SK-N-SH (cell line): Measurements from ENCODE around the gene PPP1R1A. TPM values are rescaled to one million over a fixed set of nuclear protein-coding genes. Genes with fewer than 3 reads are reported as not detected.

Experiments used
- CTCF ChIA-PET: fragments of 300-600, 350-600 bp; formaldehyde crosslinking; extraction: SDS; loops from one replicate; lab custom pipeline; 2021; lab: Yijun Ruan, JAX
- POLR2A ChIA-PET: fragments of 350-600 bp; sonication (Branson Sonifier 250); formaldehyde crosslinking; extraction: SDS; loops from one replicate; lab custom pipeline; 2020; ENCODE audit warnings: antibody characterized with exemption, inconsistent platforms; lab: Yijun Ruan, JAX
- DNase-seq: peaks from one replicate; pipeline ENCODE4 v3.0.0; 2012
- H2AFZ ChIP-seq: fragments of 200-600 bp; sonication (generic); 2 replicates; pipeline ENCODE4 v1.8.1; 2016; ENCODE audit warnings: antibody characterized with exemption, mild to moderate bottlenecking, low read depth
- H3F3A ChIP-seq: fragments of 200-600 bp; sonication (generic); replicated peaks from 2 replicates; pipeline ENCODE3; 2016; ENCODE audit warnings: antibody characterized with exemption, mild to moderate bottlenecking; ENCODE audit not compliant: insufficient read depth
- H3K27ac ChIP-seq, 2 experiments: fragments of 200-500 bp in 1 of 2; fragments of 200-600 bp in 1 of 2; sonication (Bioruptor generic) in 1 of 2; sonication (generic), shearing (Covaris generic) in 1 of 2; 2 replicates each; pipeline versions ENCODE4 v1.5.1 to v1.6.1; 2014 to 2016; ENCODE audit warnings: low read depth in 2 of 2, inconsistent platforms in 1 of 2, low read length in 1 of 2, mild to moderate bottlenecking in 1 of 2, mixed read lengths in 1 of 2
- H3K27me3 ChIP-seq: fragments of 200-600 bp; sonication (generic), shearing (Covaris generic); 2 replicates; pipeline ENCODE4 v1.6.1; 2016; ENCODE audit warnings: mixed run types; ENCODE audit not compliant: insufficient read depth
- H3K36me3 ChIP-seq, 2 experiments: fragments of 200-500 bp in 1 of 2; fragments of 200-600 bp in 1 of 2; sonication (Bioruptor generic) in 1 of 2; sonication (generic) in 1 of 2; replicated peaks in 1 of 2; 2 replicates each; pipeline versions ENCODE3 to v1.5.1; 2014 to 2016; ENCODE audit warnings: low read length in 1 of 2, mild to moderate bottlenecking in 1 of 2; ENCODE audit not compliant: insufficient read depth in 2 of 2, control insufficient read depth in 1 of 2
- H3K4me1 ChIP-seq, 2 experiments: fragments of 200-500 bp in 1 of 2; fragments of 200-600 bp in 1 of 2; sonication (Bioruptor generic) in 1 of 2; sonication (generic), shearing (Covaris generic) in 1 of 2; 2 replicates each; pipeline versions ENCODE4 v1.5.1 to v1.6.1; 2014 to 2016; ENCODE audit warnings: low read depth in 1 of 2, low read length in 1 of 2, mixed run types in 1 of 2; ENCODE audit not compliant: insufficient read depth in 2 of 2, control insufficient read depth in 1 of 2
- H3K4me2 ChIP-seq: fragments of 200-600 bp; sonication (generic), shearing (Covaris generic); 2 replicates; pipeline ENCODE4 v1.6.1; 2017; ENCODE audit warnings: mixed run types
- H3K4me3 ChIP-seq, 2 experiments: fragments of 200-500 bp in 1 of 2; fragments of 200-600 bp in 1 of 2; sonication (Bioruptor generic) in 1 of 2; sonication (generic), shearing (Covaris generic) in 1 of 2; 2 replicates each; pipeline versions ENCODE4 v1.5.1 to v1.8.1; 2014 to 2016; ENCODE audit warnings: low read depth in 2 of 2, inconsistent platforms in 1 of 2, low read length in 1 of 2, mild to moderate bottlenecking in 1 of 2, mixed read lengths in 1 of 2, moderate library complexity in 1 of 2
- H3K79me2 ChIP-seq: fragments of 200-600 bp; sonication (generic); 2 replicates; pipeline ENCODE4 v1.8.1; 2017; ENCODE audit warnings: mild to moderate bottlenecking; ENCODE audit not compliant: insufficient read depth
- H3K9ac ChIP-seq: fragments of 200-600 bp; sonication (generic); 2 replicates; pipeline ENCODE4 v1.6.1; 2017; ENCODE audit warnings: mixed run types
- H3K9me2 ChIP-seq: fragments of 200-600 bp; sonication (generic); 2 replicates; pipeline ENCODE4 v1.6.1; 2017; ENCODE audit warnings: mixed run types
- H3K9me3 ChIP-seq: fragments of 200-600 bp; sonication (generic); 2 replicates; pipeline ENCODE4 v1.6.1; 2017; ENCODE audit warnings: mixed run types, mild to moderate bottlenecking, moderate library complexity
- H4K20me1 ChIP-seq: fragments of 200-600 bp; sonication (generic); 2 replicates; pipeline ENCODE4 v1.6.1; 2017; ENCODE audit warnings: mild to moderate bottlenecking, mixed run types; ENCODE audit not compliant: insufficient read depth
- CTCF ChIP-seq: fragments of 200-600 bp; sonication (generic); IDR thresholded peaks from 2 replicates; pipeline ENCODE4 v1.6.1; 2017; ENCODE audit warnings: antibody characterized with exemption, mild to moderate bottlenecking, moderate library complexity
- EP300 ChIP-seq, 2 experiments: IDR thresholded peaks; 2 replicates each; pipeline versions ENCODE4 v1.4.0 to v1.6.1; 2012; ENCODE audit warnings: borderline replicate concordance in 1 of 2, low read depth in 1 of 2, low read length in 1 of 2
- EZH2phosphoT487 ChIP-seq: fragments of 200-600 bp; sonication (generic); IDR thresholded peaks from 2 replicates; pipeline ENCODE4 v1.6.1; 2017; ENCODE audit warnings: low read depth, mixed run types, mild to moderate bottlenecking, antibody characterized with exemption, moderate library complexity, borderline replicate concordance
- FOXJ3 ChIP-seq: sonication (generic); formaldehyde crosslinking; IDR thresholded peaks from 2 replicates; pipeline ENCODE4 v1.5.1; 2020; ENCODE audit warnings: mild to moderate bottlenecking, missing genetic modification reagents
- FOXM1 ChIP-seq: IDR thresholded peaks from 2 replicates; pipeline ENCODE4 v1.4.0; 2012; ENCODE audit warnings: low read depth, mild to moderate bottlenecking
- JUND ChIP-seq: IDR thresholded peaks from 2 replicates; pipeline ENCODE4 v1.4.0; 2012
- MXI1 ChIP-seq: IDR thresholded peaks from 2 replicates; pipeline ENCODE4 v1.6.1; 2012; ENCODE audit warnings: mild to moderate bottlenecking, low read depth, low read length, improper control_type of control experiment
- NRF1 ChIP-seq: IDR thresholded peaks from 2 replicates; pipeline ENCODE4 v1.6.1; 2012; ENCODE audit warnings: low read depth, mild to moderate bottlenecking, low read length
- POLR2AphosphoS5 ChIP-seq: IDR thresholded peaks from 2 replicates; pipeline ENCODE4 v1.6.1; 2012; ENCODE audit warnings: low read depth, low read length
- SIN3A ChIP-seq: IDR thresholded peaks from 2 replicates; pipeline ENCODE4 v1.6.1; 2012; ENCODE audit warnings: low read depth, mild to moderate bottlenecking, low read length, moderate library complexity, borderline replicate concordance
- TEAD4 ChIP-seq: IDR thresholded peaks from 2 replicates; pipeline ENCODE4 v1.4.0; 2012; ENCODE audit warnings: mild to moderate bottlenecking, borderline replicate concordance; ENCODE audit not compliant: insufficient read depth
- whole genome bisulfite sequencing: methylation state at CpG from one replicate; pipeline ENCODE4 v1.1.6; 2017; ENCODE audit warnings: low lambda C conversion rate; 5-methylcytosine and 5-hydroxymethylcytosine counted together
- polyA plus RNA-seq, 3 experiments: library from polyadenylated mRNA; depleted of rRNA; stranded (reverse); fragments of >200 nt; gene quantifications; 2 replicates each; pipeline ENCODE4 v1.2.3, GENCODE V29; 2012

Gene PPP1R1A
- polyA plus RNA-seq, 1 of the 3 experiments (the other 2 are of a cell fraction): not detected

GRCh38 chr12:54565310-54565985 is 23.0 kb downstream of the PPP1R1A start:
- H2AFZ ChIP-seq: no peak overlapping the region
- no peaks in the 10 kb centered on the region for H3K36me3 ChIP-seq
- no peaks in the 10 kb centered on the region; a peak in 1 of 4 replicates for H3K4me1 ChIP-seq
- ChIA-PET CTCF (interaction anchor here (2.2 to 7.2 kb wide), 2 partner anchors 14 to 31 kb away, joined by 7 to 50 read pairs; no protein-coding TSS in a partner anchor), POLR2A (no interaction called here)
- 10% methylated on average over 10 of the region's 10 CpGs for WGBS
- no peaks in the 10 kb centered on the region for H3F3A ChIP-seq
- H3K9me2 ChIP-seq: no peaks in the 10 kb centered on the region
- no peak for DNase-seq
- H3K9ac ChIP-seq: no peak overlapping the region
- no peaks in the 10 kb centered on the region for H3K79me2 ChIP-seq
- H3K27me3 ChIP-seq: peaks cover 38% of the 10 kb centered on the region
- TF ChIP-seq FOXJ3 (CRISPR knock-in tag): no peak
- TF ChIP-seq POLR2AphosphoS5: no peak
- H3K4me2 ChIP-seq: no peak overlapping the region
- H3K9me3 ChIP-seq: no peaks in the 10 kb centered on the region
- no peak overlapping the region for H3K4me3 ChIP-seq
- no peak overlapping the region for H3K27ac ChIP-seq
- no peaks in the 10 kb centered on the region for H4K20me1 ChIP-seq

DNA sequence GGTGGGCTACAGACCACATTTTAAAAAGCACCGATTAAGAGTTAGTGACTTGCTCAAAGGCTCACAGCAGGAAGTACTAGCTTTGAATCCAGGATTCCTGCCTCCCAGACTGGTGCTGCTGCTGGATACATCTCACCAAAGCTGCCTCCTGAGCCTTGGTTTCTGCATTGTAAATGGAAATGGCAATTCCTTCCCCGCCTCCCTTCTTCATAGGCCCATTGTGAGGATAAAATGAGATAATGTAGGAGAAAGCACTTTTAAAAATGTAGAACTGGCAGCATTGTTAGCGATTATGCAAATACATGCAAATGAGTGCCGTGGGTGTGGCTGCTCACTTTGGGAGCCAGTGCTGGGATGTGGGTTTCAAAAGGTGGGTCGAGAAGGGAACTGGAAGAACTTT is 23.7 kb downstream of the PPP1R1A start:
- 14% methylated on average over 5 of the region's 5 CpGs for WGBS
- Histone ChIP-seq H3K4me2 (no peak overlapping the region), H3K4me1 (no peaks in the 10 kb centered on the region; a peak in 1 of 4 replicates), H3K36me3 (no peaks in the 10 kb centered on the region), H3K27me3 (peaks cover 35% of the 10 kb centered on the region), H3K27ac (no peak overlapping the region), H3K4me3 (no peak overlapping the region), H3K9ac (no peak overlapping the region), H3K79me2 (no peaks in the 10 kb centered on the region), H3K9me3 (no peaks in the 10 kb centered on the region), H4K20me1 (no peaks in the 10 kb centered on the region), H3F3A (no peaks in the 10 kb centered on the region), H2AFZ (no peak overlapping the region), H3K9me2 (no peaks in the 10 kb centered on the region)
- DNase-seq: no peak
- TF ChIP-seq MXI1: no peak
- TF ChIP-seq FOXM1: no peak
- TF ChIP-seq EP300 (IDR thresholded peaks at IDR 0.05; ENCODE audit: borderline replicate concordance in 1 of 2, low read depth in 1 of 2, low read length in 1 of 2): no peak
- no peak for TF ChIP-seq EZH2phosphoT487
- TF ChIP-seq NRF1: no peak
- no peak for TF ChIP-seq JUND
- ChIA-PET POLR2A (interaction anchor here (0.6 kb wide), 1 partner anchor 98 kb away, joined by 3 read pairs; no protein-coding TSS in a partner anchor), CTCF (interaction anchor here (0.7 to 7.2 kb wide), 2 partner anchors 14 to 27 kb away, joined by 4 to 50 read pairs; no protein-coding TSS in a partner anchor)

DNA sequence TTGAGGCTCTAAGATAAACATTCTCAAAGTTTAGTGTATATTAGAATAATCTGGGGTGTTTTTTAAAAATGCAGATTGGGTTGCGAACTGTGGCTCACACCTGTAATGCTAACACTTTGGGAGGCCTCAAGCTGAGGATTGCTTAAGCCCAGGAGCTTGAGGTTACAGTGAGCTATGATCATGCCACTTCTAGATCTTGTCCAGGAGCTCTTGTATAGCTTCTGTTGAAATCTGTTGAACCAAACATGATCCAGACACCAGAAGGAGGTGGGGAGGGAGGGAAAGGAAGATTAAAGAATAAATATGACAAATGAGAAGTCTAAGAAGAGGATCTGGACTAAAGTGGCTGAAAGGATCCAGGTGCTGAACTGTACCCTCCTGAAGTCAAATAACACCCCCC is 24.7 kb downstream of the PPP1R1A start:
- Histone ChIP-seq H3K4me1 (no peaks in the 10 kb centered on the region; a peak in 1 of 4 replicates), H3K27ac (no peak overlapping the region), H3K9ac (no peak overlapping the region), H3K9me3 (no peaks in the 10 kb centered on the region), H3K79me2 (no peaks in the 10 kb centered on the region), H3F3A (no peaks in the 10 kb centered on the region), H4K20me1 (no peaks in the 10 kb centered on the region), H3K36me3 (no peaks in the 10 kb centered on the region), H2AFZ (no peak overlapping the region), H3K4me2 (no peak overlapping the region), H3K27me3 (peaks cover 35% of the 10 kb centered on the region), H3K4me3 (no peak overlapping the region), H3K9me2 (no peaks in the 10 kb centered on the region)
- no peak for TF ChIP-seq JUND
- no peak for TF ChIP-seq SIN3A
- TF ChIP-seq TEAD4: no peak
- TF ChIP-seq CTCF: no peak
- ChIA-PET POLR2A (no interaction called here), CTCF (interaction anchor here (7.2 kb wide), 1 partner anchor 15 kb away, joined by 50 read pairs; no protein-coding TSS in a partner anchor)
- WGBS: 0% methylated on average over 1 of the region's 1 CpG
- DNase-seq: no peak
